Measurements from ENCODE around the gene CCDC148.

CCDC148 gene

DNA sequence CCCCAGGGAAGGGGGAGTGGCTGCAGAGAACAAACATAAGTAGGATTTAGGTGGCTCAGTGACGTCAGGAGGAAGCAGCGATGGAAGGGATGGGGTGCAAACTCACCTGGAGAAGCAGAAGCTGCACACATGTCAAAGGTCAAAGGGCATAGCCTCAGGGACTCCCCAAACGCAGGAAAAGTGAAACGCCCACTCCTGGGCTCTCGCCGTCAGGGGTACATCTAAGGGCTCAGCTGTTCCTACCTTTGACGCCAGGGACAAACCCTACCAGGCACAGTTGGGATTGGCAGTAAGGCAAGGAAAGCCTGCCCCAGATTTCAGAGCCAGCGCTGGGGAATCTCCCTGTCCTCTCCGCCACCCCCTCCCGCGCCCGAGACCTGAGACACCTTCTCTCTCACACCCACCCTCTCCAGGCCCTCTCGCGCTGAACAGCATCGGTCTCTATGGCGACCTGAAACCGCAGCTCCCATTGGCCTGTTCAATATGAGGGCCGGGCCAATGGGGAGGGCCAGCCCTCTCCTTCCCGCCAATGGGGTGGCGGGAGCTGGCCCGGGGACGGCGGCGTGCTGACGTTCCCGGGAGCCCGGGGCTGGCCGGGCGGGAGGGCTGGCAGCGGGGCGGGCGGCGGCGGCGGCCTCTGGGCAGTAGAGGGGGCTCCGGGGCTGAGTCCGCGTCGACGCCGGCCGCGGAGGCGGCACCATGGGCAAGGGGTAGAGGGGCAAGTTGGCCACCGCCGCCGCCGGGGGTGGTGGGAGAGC lies at the start of gene CCDC148, which contains the start of gene PKP4:
Gene CCDC148 (minus strand): TSS at position 445 of the 758 bp plus-strand sequence. CDS start 314 bp downstream, at position 131.
Gene PKP4 (plus strand): TSS at position 644 of the 758 bp plus-strand sequence. CDS start 76,233 bp downstream, outside the sequence.
- peak; percentile 79 for DNase-seq (ENCODE audit: low read depth in 2 of 2)

- DNase-seq (ENCODE audit: low read depth in 2 of 2), result no peak
These were observed 48.9 kb upstream of the CCDC148 start for GRCh38 chr2:158505448-158505934.

DNA sequence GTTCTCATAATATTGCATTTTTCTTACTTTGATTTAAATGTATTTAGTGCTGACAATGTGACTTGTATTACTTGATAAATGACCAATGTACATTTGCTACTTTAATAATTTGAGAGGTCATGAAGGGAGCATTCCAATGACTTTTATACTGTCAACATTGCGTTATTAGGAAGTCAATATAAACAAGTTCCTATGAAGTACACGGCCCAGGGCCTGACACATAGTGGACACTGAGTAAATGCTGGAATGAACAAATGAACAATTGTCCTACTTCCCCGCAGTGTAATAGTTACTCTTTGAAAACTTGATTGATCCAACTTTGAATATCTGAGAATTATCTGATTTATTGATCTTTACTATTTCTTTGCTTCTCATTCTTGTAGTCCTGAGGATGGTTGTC lies 47.5 kb upstream of the CCDC148 start:
- no peak for DNase-seq (ENCODE audit: low read depth in 2 of 2)

DNA sequence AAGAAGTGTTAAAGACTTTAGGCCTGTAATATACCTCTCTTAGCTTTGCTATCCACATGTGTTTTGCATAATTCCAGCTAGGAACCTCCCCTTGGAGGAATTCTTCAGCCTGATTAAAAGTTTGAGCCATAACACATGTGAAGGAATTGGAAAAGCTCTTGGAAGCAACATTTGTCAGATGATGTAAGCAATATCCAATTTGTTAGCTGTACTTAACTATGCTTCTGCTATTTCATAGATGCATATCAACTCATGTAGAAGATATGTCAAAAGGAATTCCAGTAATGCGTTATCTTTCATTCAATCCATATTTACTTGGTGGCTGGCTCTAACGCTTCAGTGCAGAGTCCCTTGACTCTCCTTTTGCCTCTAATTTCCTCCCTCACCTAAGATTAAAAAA lies 46.4 kb upstream of the CCDC148 start:
- DNase-seq (ENCODE audit: low read depth in 2 of 2), result no peak

GRCh38 chr2:158501301-158501700 lies 44.7 kb upstream of the CCDC148 start:
- DNase-seq (ENCODE audit: low read depth in 2 of 2), result no peak

DNA sequence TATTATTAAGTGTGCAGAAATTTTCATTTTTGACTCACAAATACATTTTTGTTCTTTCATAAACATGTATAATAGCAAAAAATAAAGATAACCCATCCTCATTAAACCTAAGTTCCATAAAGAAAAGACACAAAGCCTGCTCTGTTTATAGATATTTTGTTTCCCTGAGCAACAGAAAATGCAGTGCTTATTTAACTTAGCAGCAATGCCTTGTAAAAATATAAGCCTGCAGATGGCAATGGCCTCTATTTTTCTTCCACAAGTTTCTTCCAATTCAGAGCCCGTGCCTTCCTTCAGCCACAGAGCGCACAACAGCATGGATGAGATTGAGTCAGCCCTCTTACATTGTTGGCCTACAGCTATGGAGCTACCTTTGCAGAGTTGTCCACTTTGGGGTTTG lies 43.8 kb upstream of the CCDC148 start:
- no peak for DNase-seq (ENCODE audit: low read depth in 2 of 2)

DNA sequence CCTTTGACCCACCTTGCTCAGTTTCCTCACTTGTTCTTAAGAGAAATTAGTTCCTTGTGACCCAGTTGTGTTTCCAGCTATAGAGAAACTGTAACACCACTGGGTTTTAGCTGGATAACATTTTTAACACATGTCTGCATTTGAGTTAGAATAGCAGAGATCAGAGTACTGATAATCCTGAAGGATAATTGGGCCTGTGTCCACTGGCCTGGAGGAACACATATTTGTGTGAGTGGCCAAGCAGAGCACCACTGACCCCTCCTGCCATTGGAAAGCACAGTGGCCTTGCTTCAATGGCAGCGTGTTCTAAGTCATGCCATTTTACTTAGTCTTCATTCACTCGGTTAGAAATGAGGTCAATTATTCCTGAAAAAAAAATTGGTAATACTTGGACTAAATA lies 42.8 kb upstream of the CCDC148 start:
- no peak for DNase-seq (ENCODE audit: low read depth in 2 of 2)

GRCh38 chr2:158498749-158499136 lies 42.2 kb upstream of the CCDC148 start:
- no peak for DNase-seq (ENCODE audit: low read depth in 2 of 2)

DNA sequence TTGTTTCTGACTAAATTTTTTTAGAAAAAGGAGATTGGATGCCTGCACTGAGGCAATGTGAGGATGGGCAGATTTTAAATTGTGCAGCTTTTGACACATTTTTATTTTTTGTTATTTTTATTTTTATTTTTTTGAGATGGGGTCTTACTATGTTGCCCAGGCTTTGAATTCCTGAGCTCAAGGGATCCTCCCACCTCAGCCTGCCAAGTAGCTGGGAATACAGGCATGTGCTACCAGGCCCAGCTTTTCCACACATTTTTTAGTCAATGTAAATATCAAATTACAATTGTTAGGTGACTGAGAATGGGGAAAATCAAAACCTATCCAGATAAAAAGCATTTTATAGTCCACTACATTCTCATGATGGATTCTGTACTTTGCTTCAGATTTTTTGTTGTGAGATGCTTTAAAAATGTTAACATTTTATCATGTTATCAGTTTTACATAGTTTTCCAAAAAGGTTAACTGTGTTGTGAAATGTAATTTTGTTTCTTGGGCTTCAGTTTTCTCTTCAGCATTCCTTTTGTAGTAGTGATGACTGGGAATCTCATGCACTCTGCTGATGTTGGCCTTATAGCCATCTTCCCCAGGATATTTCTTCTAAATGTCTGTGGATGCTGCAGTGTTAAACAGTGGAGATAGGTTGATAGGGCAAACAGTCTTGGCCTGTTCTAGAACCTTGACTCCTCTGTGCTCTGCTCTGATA lies 41.6 kb upstream of the CCDC148 start:
- no peak for DNase-seq (ENCODE audit: low read depth in 2 of 2)

- no peak for DNase-seq (ENCODE audit: low read depth in 2 of 2)
These were observed 40.9 kb upstream of the CCDC148 start for GRCh38 chr2:158497486-158497885.

DNA sequence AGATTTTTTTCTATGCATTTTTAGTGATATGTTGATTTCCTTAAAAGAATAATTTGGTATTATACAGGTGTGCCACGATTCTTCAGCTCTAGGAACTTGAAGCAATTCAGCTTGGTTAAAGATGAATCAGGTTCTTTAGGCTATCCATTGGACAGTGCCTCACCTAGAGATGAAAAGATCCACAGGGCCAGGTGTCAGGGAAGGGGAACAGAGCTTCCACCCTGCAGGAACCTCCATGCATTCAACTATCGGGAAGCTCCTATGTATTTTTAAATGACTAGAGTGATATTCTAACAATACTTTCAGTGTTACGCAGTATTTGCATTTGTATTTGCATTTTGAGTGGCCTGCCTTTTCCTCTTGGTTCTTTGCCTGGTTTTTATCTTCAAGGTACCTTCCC lies 40.4 kb upstream of the CCDC148 start:
- DNase-seq (ENCODE audit: low read depth in 2 of 2), result no peak

- DNase-seq (ENCODE audit: low read depth in 2 of 2), result no peak
These were observed 38.6 kb upstream of the CCDC148 start for GRCh38 chr2:158495175-158495574.

DNA sequence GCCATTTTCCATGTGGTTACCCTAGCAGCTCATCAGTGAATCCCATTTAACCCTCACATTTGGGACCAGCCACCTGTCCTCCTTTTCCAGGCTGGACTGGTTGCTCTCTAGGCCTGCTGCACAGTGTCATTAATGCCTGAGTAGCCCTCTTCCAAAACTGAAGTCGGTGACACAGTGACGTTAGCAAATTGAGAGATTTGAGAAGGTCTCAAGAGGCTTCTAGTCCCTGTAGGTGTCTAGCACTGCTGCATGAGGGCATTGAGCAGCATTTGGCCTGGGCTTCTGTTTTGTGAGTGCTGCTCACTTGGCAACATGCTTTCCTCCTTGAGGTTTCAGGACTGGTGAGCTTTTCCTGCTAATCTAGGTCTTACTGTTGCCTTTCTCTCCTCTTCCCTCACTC lies 36.9 kb upstream of the CCDC148 start:
- DNase-seq (ENCODE audit: low read depth in 2 of 2), result no peak

DNA sequence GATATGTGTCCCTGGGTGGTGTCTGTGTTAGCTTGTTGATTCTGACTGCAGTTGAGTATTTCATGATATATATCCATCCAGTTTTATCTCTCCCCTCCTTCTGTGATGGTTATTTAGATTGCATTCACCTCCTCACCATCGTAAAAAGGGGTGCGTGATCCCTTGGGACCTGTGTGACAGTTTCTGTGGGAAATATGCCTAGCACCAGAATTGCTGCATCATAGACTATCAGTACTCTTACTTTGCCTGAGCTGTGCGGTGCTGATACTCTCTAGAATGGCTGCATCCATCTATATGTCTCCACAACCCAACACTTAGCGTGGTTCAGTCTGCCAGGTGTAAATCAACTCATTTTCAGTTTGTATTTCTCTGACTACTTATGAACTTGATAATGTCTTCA lies 34.5 kb upstream of the CCDC148 start:
- no peak for DNase-seq (ENCODE audit: low read depth in 2 of 2)

DNA sequence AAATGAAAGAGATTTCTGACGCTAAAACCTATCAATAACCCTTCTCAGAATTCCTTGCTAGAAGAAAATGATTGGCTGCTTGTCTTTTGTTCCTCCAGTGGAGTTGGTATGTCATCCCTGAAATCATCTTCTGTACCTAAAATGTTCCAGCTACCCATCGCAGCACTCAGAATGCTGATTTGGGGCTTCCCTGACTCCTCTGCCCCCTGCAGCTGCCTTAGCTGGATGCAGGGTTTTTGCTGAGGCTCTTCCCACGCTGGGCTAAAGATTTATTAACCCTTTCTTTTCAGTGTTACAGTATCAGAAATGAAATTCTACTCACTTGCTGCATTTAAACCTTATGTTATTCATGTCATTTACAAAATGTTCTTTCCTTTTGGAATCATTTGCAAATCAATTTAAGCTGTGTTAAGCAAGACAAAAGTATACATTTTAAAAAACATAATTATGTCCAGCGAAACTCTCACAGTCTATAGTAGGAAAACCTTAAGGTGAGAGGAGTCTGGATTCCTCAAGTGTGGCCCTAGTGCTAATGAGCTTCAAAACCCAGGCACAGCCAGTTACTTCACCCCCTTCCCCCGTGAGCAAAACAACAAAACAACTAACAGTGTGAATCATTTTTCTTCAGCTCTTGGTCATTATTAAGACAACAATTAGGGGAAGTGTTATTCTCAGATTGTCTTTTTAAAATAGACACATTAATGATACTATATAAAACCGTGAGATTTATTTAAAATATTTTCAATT lies 33.0 kb upstream of the CCDC148 start:
- no peak for DNase-seq (ENCODE audit: low read depth in 2 of 2)

DNA sequence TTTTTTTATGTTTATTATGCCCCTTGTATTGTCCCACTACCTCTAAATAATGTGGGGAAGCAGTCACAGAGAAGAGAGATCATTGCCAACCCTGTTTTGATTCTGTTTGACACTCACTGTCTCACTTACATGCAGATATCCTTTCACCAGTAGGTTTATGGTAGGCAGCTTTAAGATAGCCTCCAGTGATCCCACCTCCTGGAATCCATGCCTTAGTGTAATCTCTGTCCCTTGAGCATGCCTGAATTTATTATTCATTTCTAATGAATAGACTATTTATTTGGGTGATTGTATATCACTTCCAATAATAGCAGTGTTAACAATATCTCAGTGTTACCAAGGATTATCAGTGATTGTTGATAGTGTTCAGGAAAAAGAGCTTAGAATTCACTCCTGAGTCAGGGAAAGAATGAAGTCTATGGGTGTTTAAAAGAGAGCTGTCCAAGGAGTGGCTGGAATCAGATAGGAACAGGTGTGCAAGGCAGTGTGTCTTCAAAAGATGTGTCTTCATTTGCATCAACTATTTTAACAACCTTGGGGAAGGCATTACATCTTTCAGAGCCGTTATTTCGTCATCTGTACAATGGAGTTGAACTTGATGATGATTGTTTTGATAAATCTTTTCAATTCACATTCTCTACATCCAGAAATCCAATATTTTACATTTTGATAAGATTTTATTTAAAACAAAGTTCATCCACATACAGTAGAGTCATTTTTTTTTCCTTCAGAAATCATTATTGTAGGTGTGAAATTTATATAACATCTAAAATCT lies 32.1 kb upstream of the CCDC148 start:
- DNase-seq (ENCODE audit: low read depth in 2 of 2), result no peak

DNA sequence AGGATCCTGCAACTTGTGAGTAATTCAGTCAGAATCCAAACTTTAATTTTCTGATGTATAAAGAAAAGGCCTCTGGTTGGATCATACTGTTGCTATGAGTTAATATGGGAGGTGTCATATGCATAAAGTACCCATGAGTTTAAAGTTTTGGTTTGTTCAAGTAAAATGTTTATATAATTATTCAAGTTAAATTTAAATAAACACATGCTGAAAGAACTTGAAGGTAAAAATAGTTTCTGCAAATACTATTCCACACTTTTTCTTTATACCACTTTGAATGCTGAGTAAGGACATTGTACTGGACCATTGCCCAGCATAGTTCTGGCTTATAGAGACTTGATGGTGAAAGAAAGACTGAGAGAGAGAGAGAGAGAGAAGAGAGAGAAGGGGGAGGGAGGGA lies 30.9 kb upstream of the CCDC148 start:
- DNase-seq (ENCODE audit: low read depth in 2 of 2), result no peak

DNA sequence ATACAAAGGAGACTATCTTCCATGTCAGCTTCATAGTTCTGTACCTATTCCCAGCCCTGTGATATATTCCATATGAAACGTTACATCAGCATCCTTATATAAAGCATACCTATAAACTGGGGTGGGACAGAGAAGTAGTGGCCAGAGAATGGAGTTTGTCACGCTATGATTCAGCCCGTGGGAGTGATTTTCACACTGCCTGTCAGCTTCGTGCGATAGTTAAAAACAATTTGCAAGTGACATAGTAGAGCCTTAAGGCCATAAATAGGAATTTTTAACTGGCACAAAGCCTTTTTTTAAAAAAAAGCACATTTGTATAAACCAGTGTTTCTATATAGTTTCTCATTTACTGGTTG lies 30.4 kb upstream of the CCDC148 start:
- no peak for DNase-seq (ENCODE audit: low read depth in 2 of 2)

GRCh38 chr2:158486150-158486969 lies 29.8 kb upstream of the CCDC148 start:
- no peak for DNase-seq (ENCODE audit: low read depth in 2 of 2)

- no peak for DNase-seq (ENCODE audit: low read depth in 2 of 2)
These were observed 28.5 kb upstream of the CCDC148 start for GRCh38 chr2:158484892-158485556.

All from stimulated activated CD8-positive, alpha-beta memory T cell treated with anti-CD3 and anti-CD28 coated beads, Interleukin-2, amount 100 ng/mL, for 48 hours (primary cell).